ENCODE measurements around the gene GPHN. TPM values are rescaled to one million over a fixed set of nuclear protein-coding genes. Genes with fewer than 3 reads are reported as not detected.
A peak's percentile ranks its signal among the peaks of the same experiment; 100 is the strongest.

The GPHN gene
- total RNA-seq, 6 experiments from 2014 or later: 21.2 to 81.7 (median 40.2) TPM

DNA sequence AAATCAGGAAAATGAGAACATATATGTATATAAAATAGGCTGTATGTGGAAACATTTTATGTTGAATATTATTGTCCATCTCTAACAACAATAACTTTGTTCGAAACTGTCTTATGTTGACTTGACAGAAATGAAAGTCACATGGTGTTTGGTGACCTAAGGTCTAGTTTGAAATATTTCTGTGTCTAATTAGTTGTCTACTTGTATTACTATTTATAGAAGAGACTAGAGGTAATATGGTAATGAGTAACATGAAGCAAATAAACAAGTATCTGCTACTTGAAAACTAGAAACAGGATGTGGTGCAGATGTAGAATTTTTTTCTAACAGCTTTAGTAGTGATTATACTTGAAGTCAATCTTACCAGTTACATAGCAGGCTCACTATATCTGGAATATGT lies 3.9 kb downstream of the GPHN start:
- Histone ChIP-seq H3K4me1 (peaks cover 0 to 46% (median 5%) of the 10 kb centered on the region in 4 donors), H3K27ac (peak overlapping the region in 1 of 3 donors; percentile 17), H3K4me3 (no peak overlapping the region), H3K27me3 (no peaks in the 10 kb centered on the region), H3K9me3 (no peaks in the 10 kb centered on the region), H3K36me3 (no peaks in the 10 kb centered on the region)
- 20% methylated on average over 1 of the region's 1 CpG for WGBS (ENCODE audit: insufficient coverage, low coverage, low lambda C conversion rate, missing lambda C conversion rate)
- intact Hi-C loops (cut with DNase I): no loop called here
- no peak for TF ChIP-seq POLR2A (IDR thresholded peaks at IDR 0.05)
- TF ChIP-seq, protein P1, sequence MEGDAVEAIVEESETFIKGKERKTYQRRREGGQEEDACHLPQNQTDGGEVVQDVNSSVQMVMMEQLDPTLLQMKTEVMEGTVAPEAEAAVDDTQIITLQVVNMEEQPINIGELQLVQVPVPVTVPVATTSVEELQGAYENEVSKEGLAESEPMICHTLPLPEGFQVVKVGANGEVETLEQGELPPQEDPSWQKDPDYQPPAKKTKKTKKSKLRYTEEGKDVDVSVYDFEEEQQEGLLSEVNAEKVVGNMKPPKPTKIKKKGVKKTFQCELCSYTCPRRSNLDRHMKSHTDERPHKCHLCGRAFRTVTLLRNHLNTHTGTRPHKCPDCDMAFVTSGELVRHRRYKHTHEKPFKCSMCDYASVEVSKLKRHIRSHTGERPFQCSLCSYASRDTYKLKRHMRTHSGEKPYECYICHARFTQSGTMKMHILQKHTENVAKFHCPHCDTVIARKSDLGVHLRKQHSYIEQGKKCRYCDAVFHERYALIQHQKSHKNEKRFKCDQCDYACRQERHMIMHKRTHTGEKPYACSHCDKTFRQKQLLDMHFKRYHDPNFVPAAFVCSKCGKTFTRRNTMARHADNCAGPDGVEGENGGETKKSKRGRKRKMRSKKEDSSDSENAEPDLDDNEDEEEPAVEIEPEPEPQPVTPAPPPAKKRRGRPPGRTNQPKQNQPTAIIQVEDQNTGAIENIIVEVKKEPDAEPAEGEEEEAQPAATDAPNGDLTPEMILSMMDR (IDR thresholded peaks at IDR 0.05): no peak
- no peak for DNase-seq
- no peak for ATAC-seq

DNA sequence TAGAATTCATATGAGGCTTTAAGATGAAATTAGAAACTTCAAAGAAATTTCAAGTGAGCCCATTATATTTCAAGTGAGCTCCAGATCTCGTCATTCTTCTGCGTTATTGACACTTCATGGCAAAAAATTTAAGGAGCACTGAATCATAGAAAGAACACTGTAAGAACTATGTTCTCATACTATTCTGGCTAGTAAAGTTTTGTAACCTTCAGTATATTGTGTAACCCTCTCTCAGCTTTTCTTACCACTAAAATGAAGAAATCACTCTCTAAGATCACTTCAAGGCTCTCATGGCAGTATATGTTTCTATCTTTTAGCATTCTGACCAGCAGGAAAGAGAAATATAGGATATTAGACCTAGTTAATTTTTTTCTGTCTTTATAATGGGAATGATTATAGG lies 6.3 kb downstream of the GPHN start:
- Histone ChIP-seq H3K27ac (no peak overlapping the region), H3K4me3 (no peak overlapping the region), H3K9me3 (peaks cover 0 to 4% (median 0%) of the 10 kb centered on the region in 4 donors), H3K36me3 (no peaks in the 10 kb centered on the region), H3K27me3 (no peaks in the 10 kb centered on the region), H3K4me1 (peaks cover 0 to 46% (median 5%) of the 10 kb centered on the region in 4 donors)
- intact Hi-C loops (cut with DNase I): no loop called here
- DNase-seq (no peak), ATAC-seq (peak in 1 of 4 donors; percentile 28)
- TF ChIP-seq, protein P1 (IDR thresholded peaks at IDR 0.05): no peak
- no peak for TF ChIP-seq POLR2A (IDR thresholded peaks at IDR 0.05)
- WGBS (ENCODE audit: insufficient coverage, low coverage, low lambda C conversion rate, missing lambda C conversion rate): 92% methylated on average over 2 of the region's 2 CpGs

DNA sequence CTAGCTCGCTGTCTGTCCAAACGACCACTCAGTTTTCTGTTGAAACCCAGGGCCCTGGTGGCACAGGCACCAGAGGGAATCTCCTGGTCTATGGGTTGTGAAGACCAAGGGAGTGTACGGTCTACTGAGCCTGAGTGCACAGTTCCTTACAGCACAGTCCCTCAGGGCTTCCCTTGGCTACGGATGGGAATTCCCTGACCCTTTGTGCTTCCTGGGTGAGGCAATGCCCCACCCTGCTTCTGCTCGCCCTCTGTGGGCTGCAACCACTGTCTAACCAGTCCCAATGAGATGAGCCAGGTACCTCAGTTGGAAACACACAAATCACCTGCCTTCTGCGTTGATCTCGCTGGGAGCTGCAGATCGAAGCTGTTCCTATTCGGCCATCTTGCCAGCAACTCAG lies 22.6 kb downstream of the GPHN start:
- no peak for DNase-seq
- peak in 2 of 4 donors; percentile 32 to 38 for ATAC-seq
- no peaks in the 10 kb centered on the region for H3K9me3 ChIP-seq
- H3K4me1 ChIP-seq: peaks cover 0 to 10% (median 3%) of the 10 kb centered on the region in 4 donors
- no peaks in the 10 kb centered on the region for H3K36me3 ChIP-seq
- TF ChIP-seq, protein P1 (IDR thresholded peaks at IDR 0.05): no peak
- TF ChIP-seq POLR2A (IDR thresholded peaks at IDR 0.05): no peak
- H3K4me3 ChIP-seq: no peak overlapping the region
- H3K27me3 ChIP-seq: no peaks in the 10 kb centered on the region
- intact Hi-C loops (cut with DNase I): no loop called here
- no peak overlapping the region for H3K27ac ChIP-seq
- 97% methylated on average over 4 of the region's 9 CpGs for WGBS (ENCODE audit: insufficient coverage, low coverage, low lambda C conversion rate, missing lambda C conversion rate)

DNA sequence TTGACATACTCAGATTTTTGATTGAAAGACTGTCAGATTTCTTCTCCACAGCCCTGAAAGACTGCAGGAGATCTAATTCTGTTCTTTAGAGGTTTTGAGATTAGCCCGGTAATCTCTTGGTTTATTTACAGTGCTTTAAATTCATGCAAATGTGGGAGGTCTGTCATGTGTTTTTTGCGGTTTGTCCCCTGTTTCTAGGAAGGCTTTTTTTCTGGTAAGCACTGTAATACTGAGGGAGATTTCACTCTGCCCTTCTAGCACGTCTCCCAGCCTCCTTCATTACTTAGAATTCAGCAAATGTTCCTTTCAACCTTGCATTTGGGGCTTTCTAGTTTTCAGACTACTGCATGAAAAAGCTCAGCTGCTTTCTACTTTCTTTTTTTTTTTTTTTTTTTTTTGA lies 31.1 kb downstream of the GPHN start:
- Histone ChIP-seq H3K36me3 (no peaks in the 10 kb centered on the region), H3K27ac (no peak overlapping the region), H3K4me1 (peaks cover 0 to 18% (median 0%) of the 10 kb centered on the region in 4 donors), H3K9me3 (no peaks in the 10 kb centered on the region), H3K4me3 (no peak overlapping the region), H3K27me3 (no peaks in the 10 kb centered on the region)
- DNase-seq: no peak
- WGBS (ENCODE audit: insufficient coverage, low coverage, low lambda C conversion rate, missing lambda C conversion rate): 89% methylated on average over 3 of the region's 3 CpGs
- TF ChIP-seq POLR2A (IDR thresholded peaks at IDR 0.05): no peak
- TF ChIP-seq, protein P1 (IDR thresholded peaks at IDR 0.05): no peak
- no peak for ATAC-seq
- intact Hi-C loops (cut with DNase I): no loop called here

DNA sequence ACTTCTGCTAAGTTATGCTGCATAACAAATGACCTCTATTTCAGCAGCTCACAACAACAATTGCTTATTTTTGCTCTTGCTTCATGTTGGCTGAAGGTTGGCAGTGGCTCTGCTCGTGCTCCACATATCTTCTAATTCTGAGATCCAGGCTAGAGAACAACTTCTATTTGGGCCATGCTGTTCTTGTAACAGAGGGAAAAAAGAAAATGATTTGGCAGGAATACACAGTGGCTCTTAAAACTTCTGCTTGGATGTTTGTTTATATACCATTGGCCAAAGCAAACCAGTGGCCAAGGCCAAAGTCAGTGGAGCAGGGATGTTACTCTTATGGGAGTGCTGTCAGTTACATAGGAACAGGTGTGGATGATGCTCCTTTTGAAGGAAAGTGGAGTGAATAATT lies 32.1 kb downstream of the GPHN start:
- Histone ChIP-seq H3K27ac (no peak overlapping the region), H3K4me3 (no peak overlapping the region), H3K9me3 (no peaks in the 10 kb centered on the region), H3K27me3 (no peaks in the 10 kb centered on the region), H3K36me3 (no peaks in the 10 kb centered on the region), H3K4me1 (peaks cover 0 to 19% (median 0%) of the 10 kb centered on the region in 4 donors)
- ATAC-seq (peak in 2 of 4 donors; percentile 44 to 67), DNase-seq (no peak)
- TF ChIP-seq POLR2A (IDR thresholded peaks at IDR 0.05): no peak
- TF ChIP-seq, protein P1 (IDR thresholded peaks at IDR 0.05): no peak
- 43% methylated on average over 1 of the region's 1 CpG for WGBS (ENCODE audit: insufficient coverage, low coverage, low lambda C conversion rate, missing lambda C conversion rate)
- intact Hi-C loops (cut with DNase I): no loop called here

All from right lobe of liver (tissue), 6 donors.